AG04449 (cell line): Measurements from ENCODE around the gene CLDN22.

Experiments
- CTCF ChIA-PET: fragments of 350-600 bp; formaldehyde crosslinking; extraction: SDS; loops from one replicate; lab custom pipeline; 2021; ENCODE audit warnings: antibody characterized with exemption; lab: Yijun Ruan, JAX
- POLR2A ChIA-PET: fragments of 400-600, 350-600 bp; formaldehyde crosslinking; extraction: SDS; loops from one replicate; lab custom pipeline; 2020; ENCODE audit warnings: antibody characterized with exemption, inconsistent platforms; lab: Yijun Ruan, JAX
- DNase-seq: peaks from one replicate; pipeline ENCODE4 v3.0.0-alpha.2; 2010; ENCODE audit warnings: low read depth, low spot score
- H3K4me3 ChIP-seq: 2 replicates; pipeline ENCODE4 v1.5.1; 2011; ENCODE audit warnings: low read depth, mild to moderate bottlenecking, control low read depth, low read length
- CTCF ChIP-seq: IDR thresholded peaks from one replicate; pipeline ENCODE4 v1.5.1; 2011; ENCODE audit warnings: mild to moderate bottlenecking, moderate library complexity, low read length, control low read depth, inconsistent platforms; ENCODE audit not compliant: insufficient read depth; ENCODE audit errors: missing control alignments

Gene CLDN22

GRCh38 chr4:183342541-183343533, 22.8 kb upstream of the CLDN22 start:
- ChIA-PET POLR2A (no interaction called here), CTCF (no interaction called here)
- TF ChIP-seq CTCF, result no peak
- H3K4me3 ChIP-seq, result no peak overlapping the region
- DNase-seq, result no peak

GRCh38 chr4:183337833-183338232, 17.8 kb upstream of the CLDN22 start:
- CTCF ChIA-PET, result no interaction called here
- no peak for DNase-seq
- POLR2A ChIA-PET, result no interaction called here
- no peak for TF ChIP-seq CTCF
- no peak overlapping the region for H3K4me3 ChIP-seq

- no peak for DNase-seq
- TF ChIP-seq CTCF, result no peak
- H3K4me3 ChIP-seq, result no peak overlapping the region
- CTCF ChIA-PET, result no interaction called here
- POLR2A ChIA-PET, result no interaction called here
Observed at GRCh38 chr4:183337349-183337748, 17.3 kb upstream of the CLDN22 start.

GRCh38 chr4:183335369-183335940, 15.4 kb upstream of the CLDN22 start:
- ChIA-PET CTCF (interaction anchor here (1.0 kb wide), 1 partner anchor 12 kb away, joined by 3 read pairs; no protein-coding TSS in a partner anchor), POLR2A (no interaction called here)
- H3K4me3 ChIP-seq, result no peak overlapping the region
- TF ChIP-seq CTCF, result no peak
- DNase-seq, result peak; percentile 80

DNA sequence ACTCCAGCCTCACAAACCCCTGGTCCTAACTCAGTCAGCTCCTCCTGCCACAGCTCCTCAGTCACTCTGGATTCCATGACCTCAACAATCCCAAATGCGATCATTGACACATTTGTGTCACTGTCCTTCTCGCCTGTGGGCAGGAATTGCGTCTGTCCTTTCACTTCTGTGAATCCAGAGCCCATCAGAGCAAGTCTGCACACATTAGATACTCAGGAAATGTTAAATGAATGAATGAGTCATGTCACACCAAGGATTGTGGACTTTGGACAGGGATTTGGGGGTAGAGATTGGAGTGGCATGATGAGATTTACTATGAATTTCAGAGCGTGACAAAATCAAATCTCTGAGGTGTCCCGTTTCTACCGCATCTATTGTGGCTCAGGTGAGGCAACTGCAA, 13.9 kb upstream of the CLDN22 start:
- no peak for TF ChIP-seq CTCF
- CTCF ChIA-PET, result no interaction called here
- no peak for DNase-seq
- no peak overlapping the region for H3K4me3 ChIP-seq
- POLR2A ChIA-PET, result no interaction called here

DNA sequence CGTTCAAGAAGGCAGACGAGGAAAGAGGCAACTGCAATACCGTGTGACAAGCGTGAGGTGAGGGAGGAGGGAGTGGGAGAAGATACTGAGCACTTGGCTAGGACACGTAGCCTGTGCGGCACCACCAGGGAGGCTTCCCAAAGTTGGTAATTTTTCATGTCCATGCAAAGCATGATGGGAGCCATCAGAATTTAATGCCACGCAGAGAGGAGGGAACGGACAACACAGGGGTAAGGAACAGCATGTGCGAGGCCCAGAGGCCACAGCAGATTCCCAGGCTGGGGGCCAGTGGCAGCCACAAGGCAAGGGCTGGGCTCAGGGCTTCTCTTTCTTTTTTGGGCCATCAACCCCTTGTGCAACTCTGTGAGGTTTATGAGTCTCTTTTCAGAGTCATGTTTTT, 13.1 kb upstream of the CLDN22 start:
- H3K4me3 ChIP-seq, result no peak overlapping the region
- no peak for TF ChIP-seq CTCF
- DNase-seq, result no peak
- CTCF ChIA-PET, result no interaction called here
- POLR2A ChIA-PET, result no interaction called here
